ENCODE data around the gene GCNT4. TPM values are rescaled to one million over a fixed set of nuclear protein-coding genes. Genes with fewer than 3 reads are reported as not detected.

Gene GCNT4
- total RNA-seq, 1 donor from 2014 or later: 0.67 TPM

GRCh38 chr5:75059912-75060545 is 7.7 kb upstream of the GCNT4 start:
- Mint-ChIP-seq H3K4me3 (no peak overlapping the region), H3K4me1 (ENCODE audit: low read depth) (peaks cover 36% of the 10 kb centered on the region), H3K9me3 (no peaks in the 10 kb centered on the region), H3K27ac (peak overlapping the region; percentile 45), H3K36me3 (ENCODE audit: low read depth) (no peaks in the 10 kb centered on the region), H3K27me3 (ENCODE audit: insufficient read depth) (peaks cover 8% of the 10 kb centered on the region)
- intact Hi-C loops (cut with micrococcal nuclease): no loop called here
- DNase-seq (ENCODE audit: low spot score): no peak

DNA sequence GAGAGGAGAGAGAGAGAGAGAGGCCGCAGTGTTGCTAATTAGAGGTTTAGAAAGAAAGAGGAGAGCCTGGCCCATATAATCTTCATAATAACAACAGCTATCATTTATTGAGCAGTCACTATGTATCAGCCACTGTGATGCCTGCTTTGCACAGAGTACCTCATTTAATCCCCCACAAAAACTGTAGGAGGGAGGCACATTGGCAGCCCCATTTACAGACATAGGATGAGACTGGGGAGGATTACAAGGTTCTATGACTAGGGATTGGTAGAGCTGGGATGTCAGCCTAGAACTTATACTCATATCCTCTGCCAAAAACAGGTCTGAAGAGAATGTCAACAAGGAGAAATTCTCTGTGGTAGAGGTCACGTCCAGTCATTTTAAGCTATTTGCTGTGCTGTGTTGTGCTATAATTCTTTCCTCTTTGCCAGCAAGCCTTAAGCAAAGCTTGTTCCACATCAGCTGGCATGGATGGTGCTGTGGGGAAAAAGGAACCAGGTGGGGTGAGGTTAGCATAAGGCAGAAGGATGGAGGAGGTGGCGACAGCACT is 6.7 kb upstream of the GCNT4 start:
- Mint-ChIP-seq H3K27ac (peak overlapping the region; percentile 47), H3K4me1 (ENCODE audit: low read depth) (peaks cover 41% of the 10 kb centered on the region)
- intact Hi-C loops (cut with micrococcal nuclease): no loop called here

GRCh38 chr5:75057561-75057960 is 5.2 kb upstream of the GCNT4 start:
- Mint-ChIP-seq H3K36me3 (ENCODE audit: low read depth) (no peaks in the 10 kb centered on the region), H3K4me1 (ENCODE audit: low read depth) (peaks cover 38% of the 10 kb centered on the region), H3K27ac (no peak overlapping the region), H3K27me3 (ENCODE audit: insufficient read depth) (peaks cover 15% of the 10 kb centered on the region), H3K4me3 (no peak overlapping the region), H3K9me3 (no peaks in the 10 kb centered on the region)
- DNase-seq (ENCODE audit: low spot score): no peak
- intact Hi-C loops (cut with micrococcal nuclease): no loop called here

More for the DNA sequence above, 6.7 kb upstream of the GCNT4 start:
- DNase-seq (ENCODE audit: low spot score): no peak
- Mint-ChIP-seq H3K9me3 (no peaks in the 10 kb centered on the region), H3K27me3 (ENCODE audit: insufficient read depth) (peaks cover 13% of the 10 kb centered on the region), H3K4me3 (no peak overlapping the region), H3K36me3 (ENCODE audit: low read depth) (no peaks in the 10 kb centered on the region)

- Mint-ChIP-seq H3K9me3 (no peaks in the 10 kb centered on the region), H3K4me3 (peak overlapping the region; percentile 38), H3K4me1 (ENCODE audit: low read depth) (peaks cover 51% of the 10 kb centered on the region), H3K36me3 (ENCODE audit: low read depth) (no peaks in the 10 kb centered on the region), H3K27me3 (ENCODE audit: insufficient read depth) (peaks cover 19% of the 10 kb centered on the region), H3K27ac (no peak overlapping the region)
- DNase-seq (ENCODE audit: low spot score): no peak
- intact Hi-C loops (cut with micrococcal nuclease): no loop called here
Measured at GRCh38 chr5:75055727-75056144, 3.4 kb upstream of the GCNT4 start.

DNA sequence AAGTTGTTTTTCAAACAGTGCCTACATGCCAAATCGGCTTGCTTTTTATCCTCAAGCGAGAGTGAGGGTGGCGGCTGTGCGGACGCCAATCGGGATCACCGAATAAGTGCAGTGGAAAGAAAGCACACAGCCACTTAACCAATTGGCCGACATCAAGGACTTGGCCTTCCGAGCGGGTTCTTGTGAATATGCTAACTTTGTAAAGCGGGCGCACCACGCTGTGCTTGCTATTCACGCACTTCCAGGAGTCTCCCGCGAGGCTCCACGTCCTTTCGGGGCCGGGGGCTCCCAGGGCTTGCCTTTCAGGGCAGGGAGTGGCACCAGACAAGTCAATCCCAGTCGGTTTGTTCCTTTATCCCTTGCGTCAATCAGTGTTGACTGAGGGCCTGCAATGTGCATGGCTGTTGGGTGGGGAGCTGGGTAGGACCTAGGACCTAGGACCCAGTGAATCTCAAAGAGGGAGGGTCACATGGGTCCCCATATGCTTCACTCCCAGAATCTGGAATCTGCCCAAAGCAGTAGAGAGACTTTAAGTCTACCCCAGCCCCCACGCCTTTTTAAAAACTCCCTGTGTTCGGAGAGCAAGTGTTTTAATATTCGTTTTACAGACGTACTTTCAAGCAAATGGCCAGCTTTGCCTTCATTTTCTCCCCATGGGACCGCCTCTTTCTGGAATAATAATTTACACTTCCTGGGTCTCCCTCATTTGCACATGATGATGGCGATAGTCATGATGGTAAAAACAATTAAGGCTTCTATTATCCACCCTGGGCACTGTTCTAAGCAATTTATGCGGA is 2.0 kb upstream of the GCNT4 start:
- intact Hi-C loops (cut with micrococcal nuclease): loop anchor here (5.0 kb wide), 6 partner anchors 33 to 613 kb away; partner anchors contain the start of genes CERT1, FAM169A and POLK
- Mint-ChIP-seq H3K27me3 (ENCODE audit: insufficient read depth) (peaks cover 19% of the 10 kb centered on the region), H3K9me3 (no peaks in the 10 kb centered on the region), H3K36me3 (ENCODE audit: low read depth) (no peaks in the 10 kb centered on the region), H3K27ac (peak overlapping the region; percentile 75), H3K4me1 (ENCODE audit: low read depth) (peaks cover 58% of the 10 kb centered on the region), H3K4me3 (peak overlapping the region; percentile 86)
- no peak for DNase-seq (ENCODE audit: low spot score)

DNA sequence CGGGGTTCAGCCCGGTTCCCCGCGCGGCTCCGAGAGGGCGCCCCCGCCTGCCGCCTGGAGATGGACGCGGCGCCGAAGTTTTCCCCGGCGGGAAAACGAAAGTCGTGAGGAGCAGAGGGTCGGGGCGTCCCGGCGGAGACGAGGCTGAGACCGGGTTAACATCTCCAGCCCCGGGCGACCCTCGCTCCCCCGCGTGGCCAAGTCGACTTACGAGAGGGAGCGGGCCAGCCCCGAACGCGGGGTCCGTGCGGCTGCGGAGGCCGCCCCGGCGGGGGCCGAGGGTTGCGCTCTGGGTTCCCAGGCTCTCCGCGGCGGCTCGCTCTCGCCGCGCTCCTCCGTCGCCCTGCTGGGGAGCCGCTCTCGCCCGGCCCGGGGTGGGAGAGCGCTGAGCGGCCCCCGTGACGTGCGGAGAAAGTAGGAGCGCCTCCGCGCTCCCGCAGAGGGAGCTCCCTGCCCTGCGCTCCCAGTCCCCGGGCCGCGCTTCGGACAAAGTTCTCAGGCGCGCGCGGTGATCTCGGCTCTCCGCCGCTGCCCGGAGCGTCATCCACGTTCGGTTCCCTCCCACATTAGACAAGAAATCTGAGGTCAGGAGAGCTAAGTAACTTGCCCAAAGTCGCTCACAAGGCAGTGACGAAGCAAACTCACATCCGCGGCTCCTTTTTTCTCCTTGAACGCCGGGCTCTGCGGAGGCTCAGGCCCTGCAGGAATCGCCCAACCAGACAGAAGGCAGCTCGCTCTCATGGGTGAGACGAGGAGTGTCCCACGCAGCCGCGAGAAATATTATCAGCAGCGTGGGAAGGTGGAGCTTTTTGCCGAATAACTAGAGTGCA is 1.2 kb upstream of the GCNT4 start:
- peak overlapping the region; percentile 86 for H3K4me3 Mint-ChIP-seq
- peaks cover 58% of the 10 kb centered on the region for H3K4me1 Mint-ChIP-seq (ENCODE audit: low read depth)
- H3K27ac Mint-ChIP-seq: peak overlapping the region; percentile 75
- H3K36me3 Mint-ChIP-seq (ENCODE audit: low read depth): no peaks in the 10 kb centered on the region
- H3K27me3 Mint-ChIP-seq (ENCODE audit: insufficient read depth): peaks cover 19% of the 10 kb centered on the region
- H3K9me3 Mint-ChIP-seq: no peaks in the 10 kb centered on the region
- peak; percentile 43 for DNase-seq (ENCODE audit: low spot score)
- intact Hi-C loops (cut with micrococcal nuclease): loop anchor here (1.0 to 5.0 kb wide), 9 partner anchors 34 to 663 kb away; partner anchors contain the start of genes CERT1, FAM169A, GFM2 and NSA2

GRCh38 chr5:75053054-75053303 is 621 bp upstream of the GCNT4 start:
- H3K4me1 Mint-ChIP-seq (ENCODE audit: low read depth): peaks cover 64% of the 10 kb centered on the region
- DNase-seq (ENCODE audit: low spot score): no peak

GRCh38 chr5:75051217-75051751 is 1.1 kb downstream of the GCNT4 start:
- peak overlapping the region; percentile 36 for H3K27ac Mint-ChIP-seq
- intact Hi-C loops (cut with micrococcal nuclease): loop anchor here (2.0 to 5.0 kb wide), 7 partner anchors 36 to 1206 kb away; partner anchors contain the start of genes CERT1, FAM169A and POLK
- no peak for DNase-seq (ENCODE audit: low spot score)

More at GRCh38 chr5:75053054-75053303, 621 bp upstream of the GCNT4 start:
- Mint-ChIP-seq H3K9me3 (no peaks in the 10 kb centered on the region), H3K36me3 (ENCODE audit: low read depth) (no peaks in the 10 kb centered on the region), H3K27me3 (ENCODE audit: insufficient read depth) (peaks cover 19% of the 10 kb centered on the region), H3K4me3 (peak overlapping the region; percentile 63), H3K27ac (no peak overlapping the region)
- intact Hi-C loops (cut with micrococcal nuclease): loop anchor here (1.0 to 5.0 kb wide), 9 partner anchors 34 to 664 kb away; partner anchors contain the start of genes CERT1, FAM169A, GFM2 and NSA2

GRCh38 chr5:75050415-75050814 is 1.9 kb downstream of the GCNT4 start:
- intact Hi-C loops (cut with micrococcal nuclease): loop anchor here (2.0 to 5.0 kb wide), 7 partner anchors 37 to 1206 kb away; partner anchors contain the start of genes CERT1, FAM169A and POLK
- no peak for DNase-seq (ENCODE audit: low spot score)
- H3K36me3 Mint-ChIP-seq (ENCODE audit: low read depth): peaks cover 8% of the 10 kb centered on the region
- H3K4me3 Mint-ChIP-seq: peak overlapping the region; percentile 35
- H3K9me3 Mint-ChIP-seq: peaks cover under 1% of the 10 kb centered on the region
- peaks cover 74% of the 10 kb centered on the region for H3K4me1 Mint-ChIP-seq (ENCODE audit: low read depth)
- H3K27me3 Mint-ChIP-seq (ENCODE audit: insufficient read depth): peaks cover 10% of the 10 kb centered on the region
- H3K27ac Mint-ChIP-seq: no peak overlapping the region

More at GRCh38 chr5:75051217-75051751, 1.1 kb downstream of the GCNT4 start:
- Mint-ChIP-seq H3K36me3 (ENCODE audit: low read depth) (peaks cover 2% of the 10 kb centered on the region), H3K9me3 (no peaks in the 10 kb centered on the region), H3K4me3 (peak overlapping the region; percentile 91), H3K27me3 (ENCODE audit: insufficient read depth) (peaks cover 17% of the 10 kb centered on the region), H3K4me1 (ENCODE audit: low read depth) (peaks cover 65% of the 10 kb centered on the region)

GRCh38 chr5:75049456-75050351 is 2.7 kb downstream of the GCNT4 start:
- Mint-ChIP-seq H3K4me3 (peak overlapping the region; percentile 3), H3K9me3 (peaks cover 4% of the 10 kb centered on the region), H3K4me1 (ENCODE audit: low read depth) (peaks cover 81% of the 10 kb centered on the region), H3K27me3 (ENCODE audit: insufficient read depth) (peaks cover 10% of the 10 kb centered on the region), H3K36me3 (ENCODE audit: low read depth) (peaks cover 12% of the 10 kb centered on the region), H3K27ac (no peak overlapping the region)
- peak; percentile 53 for DNase-seq (ENCODE audit: low spot score)
- intact Hi-C loops (cut with micrococcal nuclease): loop anchor here (1.0 to 10.0 kb wide), 12 partner anchors 25 to 1207 kb away; partner anchors contain the start of genes CERT1, FAM169A, HEXB and POLK

- Mint-ChIP-seq H3K27me3 (ENCODE audit: insufficient read depth) (peaks cover 4% of the 10 kb centered on the region), H3K4me1 (ENCODE audit: low read depth) (peaks cover 75% of the 10 kb centered on the region), H3K4me3 (peak overlapping the region; percentile 15), H3K9me3 (peaks cover 4% of the 10 kb centered on the region), H3K27ac (no peak overlapping the region), H3K36me3 (ENCODE audit: low read depth) (peaks cover 19% of the 10 kb centered on the region)
- intact Hi-C loops (cut with micrococcal nuclease): loop anchor here (2.0 to 10.0 kb wide), 2 partner anchors 24 to 364 kb away; partner anchors contain the start of gene HEXB
- no peak for DNase-seq (ENCODE audit: low spot score)
Measured at GRCh38 chr5:75048457-75048953, 3.9 kb downstream of the GCNT4 start.

All from activated T-helper 1 cell treated with anti-CD3 and anti-CD28 coated beads, Interleukin-12 subunit alpha, Interleukin-12 subunit beta, Interleukin-2, Interleukin-4 antibody, amounts not matched to agents 30 ng/mL and 10 ng/mL and 1 ng/mL, durations not matched to agents 14 hours and 24 hours and 36 hours (primary cell).